ENCODE results near the gene ELP2. TPM values are rescaled to one million over a fixed set of nuclear protein-coding genes. Genes with fewer than 3 reads are reported as not detected.

The ELP2 gene, protein sequence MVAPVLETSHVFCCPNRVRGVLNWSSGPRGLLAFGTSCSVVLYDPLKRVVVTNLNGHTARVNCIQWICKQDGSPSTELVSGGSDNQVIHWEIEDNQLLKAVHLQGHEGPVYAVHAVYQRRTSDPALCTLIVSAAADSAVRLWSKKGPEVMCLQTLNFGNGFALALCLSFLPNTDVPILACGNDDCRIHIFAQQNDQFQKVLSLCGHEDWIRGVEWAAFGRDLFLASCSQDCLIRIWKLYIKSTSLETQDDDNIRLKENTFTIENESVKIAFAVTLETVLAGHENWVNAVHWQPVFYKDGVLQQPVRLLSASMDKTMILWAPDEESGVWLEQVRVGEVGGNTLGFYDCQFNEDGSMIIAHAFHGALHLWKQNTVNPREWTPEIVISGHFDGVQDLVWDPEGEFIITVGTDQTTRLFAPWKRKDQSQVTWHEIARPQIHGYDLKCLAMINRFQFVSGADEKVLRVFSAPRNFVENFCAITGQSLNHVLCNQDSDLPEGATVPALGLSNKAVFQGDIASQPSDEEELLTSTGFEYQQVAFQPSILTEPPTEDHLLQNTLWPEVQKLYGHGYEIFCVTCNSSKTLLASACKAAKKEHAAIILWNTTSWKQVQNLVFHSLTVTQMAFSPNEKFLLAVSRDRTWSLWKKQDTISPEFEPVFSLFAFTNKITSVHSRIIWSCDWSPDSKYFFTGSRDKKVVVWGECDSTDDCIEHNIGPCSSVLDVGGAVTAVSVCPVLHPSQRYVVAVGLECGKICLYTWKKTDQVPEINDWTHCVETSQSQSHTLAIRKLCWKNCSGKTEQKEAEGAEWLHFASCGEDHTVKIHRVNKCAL
- total RNA-seq (2021; fragmentation: NEBNext Ultra II Directional; extraction: Animal tissue kit (Norgen Biotek cat#: 25700)): 156 and 165 TPM in 2 replicates
- 45.3 and 55.8 TPM in 2 replicates for polyA plus RNA-seq (2011; rRNA removed)
- polyA plus RNA-seq (2011; cell fraction: cytosol; rRNA removed): 67.3 TPM
- 120 TPM for polyA plus RNA-seq (2011; cell fraction: nucleus; rRNA removed)
- 137 to 158 TPM (median 144 TPM) in 4 replicates for polyA plus RNA-seq (2012, experiment 1 of 2)
- 10.1 TPM for polyA plus RNA-seq (2012, experiment 2 of 2)
- 80.7 TPM for polyA plus RNA-seq (2013, experiment 1 of 2)
- polyA plus RNA-seq (2013, experiment 2 of 2): 82.7 TPM
- polyA minus RNA-seq (2011; rRNA and poly(A)+ RNA removed): 208 and 245 TPM in 2 replicates
- 67.2 TPM for polyA minus RNA-seq (2011; cell fraction: cytosol; rRNA and poly(A)+ RNA removed)
- 132 TPM for polyA minus RNA-seq (2011; cell fraction: nucleus; rRNA and poly(A)+ RNA removed)
- long read RNA-seq, experiment 1, full-length matches to known transcripts: 31 of 82 reads
- long read RNA-seq, experiment 1, partial matches to known transcripts: 20 of 82 reads
- long read RNA-seq, experiment 1, other reads (novel, unspliced or antisense): 31 of 82 reads
- long read RNA-seq, experiment 2, full-length matches to known transcripts: 71 of 111 reads
- long read RNA-seq, experiment 2, partial matches to known transcripts: 10 of 111 reads
- long read RNA-seq, experiment 2, other reads (novel, unspliced or antisense): 30 of 111 reads

DNA sequence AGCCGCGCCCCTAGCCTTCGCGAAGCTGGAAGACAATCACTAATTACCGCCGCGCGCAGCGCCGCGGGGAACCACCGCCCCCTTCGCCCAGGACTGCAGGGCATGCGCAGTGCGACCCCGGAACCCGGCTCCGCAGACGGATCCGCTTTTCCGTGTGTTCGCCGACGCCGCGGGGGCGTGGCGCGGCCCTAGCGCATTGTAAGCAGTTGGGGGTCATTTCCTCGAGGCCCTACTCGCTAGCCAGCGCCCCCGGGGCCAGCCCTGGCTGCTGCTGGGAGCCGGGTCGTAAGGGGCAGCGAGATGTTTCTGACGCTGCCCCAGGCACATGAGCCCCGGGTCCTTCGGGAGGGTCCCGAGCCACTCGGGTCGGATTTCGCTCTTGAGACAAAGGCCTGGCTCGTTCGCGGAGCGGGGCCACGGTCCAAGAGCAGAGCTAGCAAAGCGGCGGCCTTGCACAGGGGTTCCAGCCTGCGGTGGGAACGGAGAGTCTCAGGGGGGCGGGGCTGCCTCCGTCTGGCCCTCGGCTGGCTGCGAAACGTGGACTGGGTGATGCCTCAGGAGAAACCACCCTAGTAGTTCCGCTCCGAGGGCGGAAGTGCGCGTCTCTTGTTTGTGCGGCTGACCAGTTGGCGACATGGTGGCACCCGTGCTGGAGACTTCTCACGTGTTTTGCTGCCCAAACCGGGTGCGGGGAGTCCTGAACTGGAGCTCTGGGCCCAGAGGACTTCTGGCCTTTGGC, at the start of gene ELP2, which contains the start of gene SLC39A6:
Gene ELP2, plus strand, starts transcription at position 600 of the 739 bp plus-strand sequence. Its CDS starts 35 bp downstream, at position 635.
Gene SLC39A6, minus strand, starts transcription at position 41 of the 739 bp plus-strand sequence. CDS start 2,333 bp downstream, outside the sequence.
- ChIA-PET POLR2A (ENCODE audit: partially characterized antibody) (interaction anchor here (1.0 to 2.5 kb wide), 10 partner anchors 11 to 149 kb away, joined by 3 to 16 read pairs (median 3); partner anchors contain the start of gene MOCOS), CTCF (ENCODE audit: partially characterized antibody) (interaction anchor here (0.7 to 2.8 kb wide), 5 partner anchors 12 to 155 kb away, joined by 3 to 10 read pairs (median 4); no protein-coding TSS in a partner anchor)
- WGBS, 2 experiments (ENCODE audit: extremely low coverage in 1 of 2, insufficient coverage in 1 of 2, insufficient read length in 1 of 2, insufficient replicate concordance in 2 of 2, low coverage in 1 of 2, low lambda C conversion rate in 2 of 2, missing lambda C conversion rate in 1 of 2): 3% methylated on average over 63 of the region's 69 CpGs; no CpG with 5 or more reads in 1 of the 2 experiments
- FAIRE-seq (no peak), DNase-seq (ENCODE audit: low read depth in 1 of 2, low spot score in 2 of 2) (peak; percentile 89 to 98)
- Histone ChIP-seq H3K14ac (ENCODE audit: insufficient read length) (no peak within 1 kb of the TSS), H2BK15ac (ENCODE audit: low read length) (0 out of 2 replicates have a peak within 1 kb of the TSS, but pooled peaks have one; percentile 72), H2AK5ac (ENCODE audit: low read depth, low read length) (0 out of 2 replicates have a peak within 1 kb of the TSS, but pooled peaks have one; percentile 5), H3K79me2 (ENCODE audit: control insufficient read depth in 1 of 2, insufficient read depth in 2 of 2, low read length in 2 of 2) (peaks cover 35 to 74% of the 10 kb centered on the region in 2 experiments), H3K4me3 (ENCODE audit: extremely low read depth in 1 of 4, insufficient read depth in 2 of 4, low read depth in 3 of 4, low read length in 4 of 4) (peak within 1 kb of the TSS; percentile 94 to 99 (median 95)), H2BK5ac (ENCODE audit: low read depth, low read length) (peak within 1 kb of the TSS; percentile 95), H3K79me1 (ENCODE audit: low read depth, low read length) (peaks cover 16% of the 10 kb centered on the region), H4K8ac (ENCODE audit: extremely low read depth, insufficient read depth, low read length) (peak within 1 kb of the TSS; percentile 98), H3K27ac (ENCODE audit: low read depth, low read length) (peak within 1 kb of the TSS; percentile 95), H3K4me1 (replicated peaks in 1 of 4; ENCODE audit: control insufficient read depth in 3 of 4, insufficient read depth in 4 of 4, low read length in 3 of 4) (peaks cover 0 to 6% (median 3%) of the 10 kb centered on the region in 4 experiments; a peak in 3 of 7 replicates), H3K9ac (replicated peaks in 1 of 4; ENCODE audit: extremely low read depth in 1 of 4, low read depth in 3 of 4, low read length in 3 of 4) (peak within 1 kb of the TSS; percentile 84 to 95 (median 94)), H2BK12ac (ENCODE audit: low read depth, low read length) (peak within 1 kb of the TSS; percentile 55), H3K4me2 (ENCODE audit: insufficient read depth in 1 of 2, low read depth in 2 of 2, low read length in 2 of 2) (peak within 1 kb of the TSS; percentile 85 to 100), H3K18ac (ENCODE audit: extremely low read depth, low read length) (peak within 1 kb of the TSS; percentile 99), H4K20me1 (replicated peaks in 1 of 2; ENCODE audit: control insufficient read depth in 1 of 2, insufficient read depth in 2 of 2, low read length in 2 of 2) (peaks cover 14 to 30% of the 10 kb centered on the region in 2 experiments), H2BK120ac (replicated peaks; ENCODE audit: low read depth, low read length) (peak within 1 kb of the TSS; percentile 76), H3K4ac (replicated peaks; ENCODE audit: insufficient read length, low read depth, low read length) (peak within 1 kb of the TSS; percentile 69), H3K36me3 (ENCODE audit: control insufficient read depth in 2 of 4, insufficient read depth in 4 of 4, low read length in 3 of 4) (peaks cover 0 to 21% (median 4%) of the 10 kb centered on the region in 4 experiments; a peak in 3 of 8 replicates), H3K23me2 (ENCODE audit: low read depth, low read length) (peaks cover 12% of the 10 kb centered on the region), H3K27me3 (replicated peaks in 1 of 4; ENCODE audit: control insufficient read depth in 3 of 4, extremely low read depth in 1 of 4, insufficient read depth in 3 of 4, low read length in 3 of 4) (0 out of 7 replicates have a peak, but pooled peaks cover 0 to 2% (median 0%) of the 10 kb centered on the region in 4 experiments), H3K23ac (ENCODE audit: insufficient read length) (no peak within 1 kb of the TSS), H3K56ac (replicated peaks; ENCODE audit: insufficient read length, low read depth, low read length) (peak within 1 kb of the TSS; percentile 97), H4K91ac (replicated peaks; ENCODE audit: insufficient read length, low read length) (peak within 1 kb of the TSS; percentile 67), H4K5ac (ENCODE audit: insufficient read length, low read depth, low read length) (peak within 1 kb of the TSS; percentile 96), H3K9me3 (ENCODE audit: insufficient read depth in 2 of 2, low read depth in 1 of 2, low read length in 1 of 2) (no peaks in the 10 kb centered on the region), H2BK20ac (ENCODE audit: low read length) (no peak within 1 kb of the TSS), H2AFZ (ENCODE audit: low read length) (peak within 1 kb of the TSS; percentile 94)
- no peak; the same call in 1 of the 2 replicates for TF ChIP-seq RFX5 (IDR thresholded peaks at IDR 0.05; ENCODE audit: borderline replicate concordance, low read depth, low read length)
- TF ChIP-seq EZH2 (IDR thresholded peaks at IDR 0.05; ENCODE audit: low read depth, low read length, severe bottlenecking): no peak
- TF ChIP-seq JUND (IDR thresholded peaks at IDR 0.05; ENCODE audit: low read length): no peak
